GM19035 (cell line): ENCODE results near the gene DUSP1.

Source experiments
- ATAC-seq: cut with Tn5 transposase; IDR thresholded peaks from one replicate; pipeline ENCODE4 v1.9.1; 2021; ENCODE audit not compliant: unreplicated experiment

Gene DUSP1

GRCh38 chr5:172765766-172766286, 5.2 kb downstream of the DUSP1 start:
- ATAC-seq = no peak

GRCh38 chr5:172764861-172765765, 5.9 kb downstream of the DUSP1 start:
- ATAC-seq = peak; percentile 75

- no peak for ATAC-seq
These were observed 7.9 kb downstream of the DUSP1 start for GRCh38 chr5:172763120-172763464.

DNA sequence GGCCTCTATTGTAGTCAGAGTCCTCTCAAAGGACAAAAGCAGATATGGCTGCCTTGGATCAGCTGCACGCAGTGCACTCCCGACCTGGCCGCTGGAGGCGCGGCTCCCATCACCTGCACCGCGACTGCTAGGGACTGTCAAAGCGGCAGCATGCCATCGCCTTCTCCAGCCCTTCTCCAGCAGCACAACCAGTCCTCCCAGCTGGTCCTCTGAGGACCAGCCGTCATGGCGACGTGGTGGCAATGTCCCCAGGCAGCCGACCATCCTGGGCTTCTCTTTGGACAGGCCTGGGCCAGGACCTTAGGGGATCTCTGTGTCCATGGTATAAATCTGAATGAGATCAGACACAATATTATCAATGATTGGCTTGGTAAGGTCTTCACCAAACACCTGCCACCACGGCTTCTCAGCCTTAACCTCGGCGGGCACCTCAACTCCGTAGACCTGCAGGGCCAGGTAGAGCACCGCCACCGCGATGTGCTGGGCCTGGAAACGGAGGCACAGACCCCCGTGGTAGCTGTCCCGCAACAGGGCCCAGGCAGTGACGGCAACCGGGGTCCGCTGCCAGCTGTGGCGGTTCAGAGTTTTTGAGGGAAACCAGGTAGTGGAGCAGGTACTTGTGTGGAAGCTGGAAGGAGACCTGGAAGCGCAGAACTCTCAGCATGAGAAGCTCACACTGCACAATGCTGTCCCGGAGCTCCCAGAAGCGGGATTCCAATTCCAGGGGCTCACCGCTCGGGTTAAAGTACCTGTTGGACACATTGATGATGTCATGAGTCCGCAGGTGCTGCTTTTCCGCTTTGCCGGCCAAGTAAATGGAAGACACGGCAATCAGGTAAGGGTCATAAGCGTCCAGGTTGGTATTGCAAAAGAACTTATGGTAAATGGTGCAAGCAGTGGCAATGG, 8.5 kb downstream of the DUSP1 start:
- ATAC-seq = no peak

DNA sequence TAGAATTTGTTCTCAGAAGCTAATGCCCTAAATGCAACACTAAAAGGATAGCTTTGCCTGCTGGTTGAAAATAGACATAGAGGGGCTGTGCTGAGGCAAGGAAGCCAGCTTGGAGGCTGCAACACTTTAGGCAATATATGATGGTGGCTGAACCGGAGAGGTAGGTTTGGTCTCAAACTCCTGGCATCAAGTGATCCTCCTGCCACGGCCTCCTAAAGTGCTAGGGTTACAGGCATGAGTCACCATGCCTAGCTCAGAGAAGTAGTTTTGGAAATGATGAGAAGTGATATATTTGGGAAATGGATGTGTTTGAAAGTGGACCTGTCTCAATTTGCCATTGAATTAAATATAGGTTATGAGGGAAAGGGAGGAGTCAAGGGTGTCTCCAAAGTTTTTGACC, 10.0 kb downstream of the DUSP1 start:
- no peak for ATAC-seq

- no peak for ATAC-seq
These were observed 10.9 kb downstream of the DUSP1 start for GRCh38 chr5:172760136-172760535.

DNA sequence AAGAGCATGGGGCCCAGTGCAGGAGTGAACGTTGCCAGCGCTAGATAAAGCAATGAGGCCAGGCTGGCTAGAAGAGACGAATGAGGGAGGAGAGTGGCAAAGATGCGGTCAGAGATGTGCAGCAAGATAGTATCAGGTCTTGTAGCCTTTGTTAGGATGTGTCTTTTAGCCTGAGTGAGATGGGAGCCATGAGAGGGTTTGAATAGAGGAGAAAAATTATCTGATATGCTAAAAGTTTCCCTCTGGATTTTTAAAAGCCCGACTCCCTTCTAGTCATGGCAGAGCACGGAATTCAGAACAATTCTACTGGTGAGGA, 12.2 kb downstream of the DUSP1 start:
- no peak for ATAC-seq

DNA sequence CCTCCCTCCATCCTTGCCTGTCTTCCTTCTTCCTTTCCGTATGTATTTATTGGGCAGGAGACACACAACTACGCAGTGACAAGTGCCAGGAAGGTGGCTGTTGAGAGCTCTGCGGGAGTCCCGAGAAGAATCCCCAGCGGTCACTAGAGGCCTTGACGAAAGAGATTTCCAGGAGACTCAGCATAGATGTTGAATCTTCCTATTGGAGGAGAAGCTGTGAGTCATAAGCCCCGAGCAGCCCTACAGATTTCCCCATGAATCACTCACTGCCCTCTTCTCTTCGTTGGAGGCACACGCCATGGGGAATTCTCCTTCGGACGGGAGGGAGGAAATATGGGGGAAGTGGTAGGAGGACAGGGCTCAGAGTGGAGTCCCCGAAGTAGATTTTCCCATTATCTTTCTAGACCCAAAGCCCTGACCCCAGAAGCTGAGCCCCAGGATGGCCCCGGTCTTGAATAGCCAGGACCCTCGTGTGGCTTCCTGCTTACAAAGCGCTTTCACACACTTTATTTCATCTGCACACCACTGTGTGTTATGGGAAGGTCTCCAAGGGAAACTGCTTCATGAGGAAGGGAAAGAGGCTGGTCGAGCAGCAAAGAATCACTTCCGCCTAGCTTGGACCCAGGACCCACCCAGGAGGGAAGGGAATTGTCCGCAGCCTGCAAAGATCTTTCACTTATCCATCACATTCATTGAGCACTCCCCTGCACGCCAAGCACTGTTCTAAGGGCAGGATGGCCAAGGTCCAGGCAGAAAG, 12.7 kb downstream of the DUSP1 start:
- ATAC-seq = no peak

DNA sequence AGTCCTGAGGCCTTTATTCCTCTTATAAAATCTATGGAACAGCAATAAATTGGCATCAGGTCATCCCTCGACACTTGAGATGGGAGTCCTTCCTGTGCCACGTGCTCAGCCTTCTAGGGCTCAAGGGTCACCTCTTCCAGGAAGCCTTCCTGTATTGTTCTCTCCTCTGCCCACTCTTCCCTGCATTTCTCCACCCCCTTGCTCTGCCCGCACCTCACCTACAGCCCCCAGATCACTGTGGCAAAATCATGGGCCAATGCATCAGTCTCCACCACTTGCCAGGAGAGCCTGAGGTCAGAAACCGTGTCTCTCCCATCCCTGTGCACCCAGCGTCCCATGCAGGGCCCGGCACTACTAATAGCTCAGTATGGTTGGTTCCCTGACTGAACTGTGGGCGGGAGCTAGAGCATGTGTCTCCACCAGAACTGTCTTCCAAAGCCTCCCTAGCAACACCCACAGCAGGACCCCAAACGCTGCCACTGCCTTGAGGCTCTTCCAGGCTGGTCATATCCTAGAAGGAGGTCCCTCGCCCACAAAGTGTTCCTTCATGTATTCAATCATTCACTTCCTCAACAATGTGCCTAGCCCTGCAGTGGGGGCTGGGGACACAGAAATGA, 13.5 kb downstream of the DUSP1 start:
- no peak for ATAC-seq

- no peak for ATAC-seq
These were observed 14.1 kb downstream of the DUSP1 start for GRCh38 chr5:172756764-172757393.

GRCh38 chr5:172754596-172755356, 16.2 kb downstream of the DUSP1 start:
- ATAC-seq = no peak

DNA sequence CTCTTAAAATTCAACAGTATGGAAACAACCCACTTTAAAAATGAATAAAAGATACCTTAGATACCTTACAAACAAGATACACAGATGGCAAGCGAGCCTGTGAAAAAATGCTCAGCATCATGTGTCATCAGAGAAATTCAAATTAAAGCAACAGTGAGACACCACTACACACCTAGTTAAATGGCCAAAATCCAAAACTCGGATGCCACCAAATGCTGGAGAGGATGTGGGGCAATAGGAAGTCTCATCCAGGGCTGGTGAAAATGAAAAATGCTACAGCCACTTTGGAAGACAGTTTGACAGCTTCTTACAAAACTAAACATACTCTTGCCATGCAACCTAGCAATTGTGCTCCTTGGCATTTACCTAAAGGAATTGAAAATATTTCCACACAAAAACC, 17.9 kb downstream of the DUSP1 start:
- no peak for ATAC-seq

DNA sequence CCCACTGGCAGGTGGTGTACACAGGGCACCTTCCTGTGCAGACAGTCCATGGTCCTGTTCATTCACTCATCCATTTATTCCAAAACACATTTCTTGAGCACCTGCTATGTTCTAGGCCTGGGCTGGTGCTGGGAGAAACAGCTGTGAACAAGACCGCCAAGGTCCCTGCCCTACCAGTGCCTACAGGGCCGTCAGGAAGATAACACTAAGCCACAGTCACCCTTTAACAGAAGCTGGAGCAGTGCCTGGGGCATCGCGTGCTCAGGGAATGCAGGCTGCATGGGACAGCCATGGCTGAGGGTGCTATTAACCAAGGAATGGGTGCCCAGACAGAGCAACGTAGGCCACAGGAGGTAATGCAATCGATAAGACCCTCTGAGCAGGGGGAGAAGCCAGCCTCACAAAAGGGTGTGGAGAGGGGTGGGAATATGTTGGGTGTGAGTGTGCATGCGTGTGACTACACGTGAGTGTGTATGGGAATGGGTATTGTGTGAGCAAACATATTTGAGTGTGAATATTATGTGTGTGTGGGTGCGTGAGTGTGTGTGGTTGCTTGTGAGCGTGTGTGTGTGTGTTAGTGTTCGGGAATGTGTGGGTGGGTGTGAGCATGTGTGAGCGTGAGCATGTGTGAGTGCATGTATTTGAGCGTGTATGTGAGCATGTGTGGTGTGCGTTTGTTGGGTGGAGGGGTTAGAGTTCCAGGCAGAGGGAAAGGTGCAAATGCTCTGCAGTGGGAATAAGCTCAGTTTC, 19.1 kb downstream of the DUSP1 start:
- no peak for ATAC-seq

GRCh38 chr5:172749881-172750633, 20.9 kb downstream of the DUSP1 start:
- no peak for ATAC-seq

DNA sequence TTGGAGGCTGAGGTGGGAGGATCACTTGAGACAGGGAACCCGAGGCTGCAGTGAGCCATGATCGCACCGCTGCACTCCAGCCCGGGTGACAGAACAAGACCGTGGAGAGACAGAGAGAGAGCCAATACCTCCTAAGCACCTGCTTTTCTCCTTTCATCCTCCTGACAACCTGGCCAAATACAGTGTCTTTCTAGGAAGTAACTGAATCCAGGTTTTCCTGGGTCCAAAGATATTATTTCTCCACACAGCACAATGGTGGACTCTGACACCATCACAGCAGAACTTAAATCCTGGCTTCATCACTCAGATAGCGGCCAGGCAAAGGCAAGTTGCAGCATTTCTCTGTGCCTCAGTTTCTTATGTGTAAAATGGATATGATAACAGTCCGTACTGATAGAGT, 21.9 kb downstream of the DUSP1 start:
- no peak for ATAC-seq

GRCh38 chr5:172748341-172748843, 22.6 kb downstream of the DUSP1 start:
- ATAC-seq = no peak

- ATAC-seq = no peak
These were observed 23.5 kb downstream of the DUSP1 start for GRCh38 chr5:172747471-172747870.

GRCh38 chr5:172746725-172747124, 24.3 kb downstream of the DUSP1 start:
- no peak for ATAC-seq
